T-helper 2 cell treated with Interferon-gamma antibody and Interleukin-4, amounts not matched to agents 5 μg/mL and 100 μg/mL, for 36 hours (primary cell): Measurements from ENCODE around the gene CCDC87.
"Not testable (repeated sequence)": the region's sequence is repeated elsewhere in the genome, so short reads cannot be mapped to it uniquely, and the experiment has no call there.

ENCODE experiments used
- DNase-seq: peaks from one replicate; pipeline ENCODE4 v3.0.0; 2021; ENCODE audit warnings: low spot score
- H3K27ac Mint-ChIP-seq: one replicate; pipeline ENCODE4 v1.8.0; 2021; ENCODE audit warnings: mild to moderate bottlenecking, mixed read lengths
- H3K27me3 Mint-ChIP-seq: one replicate; pipeline ENCODE4 v1.8.0; 2021; ENCODE audit warnings: low read depth, mixed read lengths
- H3K36me3 Mint-ChIP-seq: one replicate; pipeline ENCODE4 v1.8.0; 2021; ENCODE audit warnings: low read depth, mixed read lengths
- H3K4me1 Mint-ChIP-seq: one replicate; pipeline ENCODE4 v1.8.0; 2021; ENCODE audit warnings: low read depth, mixed read lengths
- H3K4me3 Mint-ChIP-seq: one replicate; pipeline ENCODE4 v1.8.0; 2022; ENCODE audit warnings: mild to moderate bottlenecking, moderate library complexity, mixed read lengths
- H3K9me3 Mint-ChIP-seq: one replicate; pipeline ENCODE4 v1.8.0; 2021; ENCODE audit warnings: mixed read lengths

Gene CCDC87

DNA sequence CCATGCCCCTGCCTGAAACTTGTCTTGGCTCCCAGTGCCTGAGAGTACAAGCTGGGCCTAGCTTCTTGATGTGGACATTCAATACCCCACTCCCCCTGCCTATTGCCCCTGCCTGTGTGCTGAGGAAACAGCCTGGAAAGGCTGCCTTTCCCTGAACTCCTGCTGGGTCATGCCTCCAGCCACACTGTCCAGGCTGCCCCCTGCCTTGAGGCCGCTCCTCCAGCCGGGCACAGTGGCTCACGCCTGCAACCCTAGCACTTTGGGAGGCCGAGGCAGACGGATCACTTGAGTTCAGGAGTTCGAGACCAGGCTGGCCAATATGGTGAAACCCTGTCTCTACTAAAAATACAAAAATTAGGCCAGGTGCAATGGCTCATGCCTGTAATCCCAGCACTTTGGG, 10.2 kb upstream of the CCDC87 start:
- no peaks in the 10 kb centered on the region for H3K4me1 Mint-ChIP-seq
- H3K9me3 Mint-ChIP-seq = no peaks in the 10 kb centered on the region
- H3K36me3 Mint-ChIP-seq = peaks cover 6% of the 10 kb centered on the region
- H3K4me3 Mint-ChIP-seq = no peak overlapping the region
- H3K27me3 Mint-ChIP-seq = no peaks in the 10 kb centered on the region
- no peak for DNase-seq
- no peak overlapping the region for H3K27ac Mint-ChIP-seq

DNA sequence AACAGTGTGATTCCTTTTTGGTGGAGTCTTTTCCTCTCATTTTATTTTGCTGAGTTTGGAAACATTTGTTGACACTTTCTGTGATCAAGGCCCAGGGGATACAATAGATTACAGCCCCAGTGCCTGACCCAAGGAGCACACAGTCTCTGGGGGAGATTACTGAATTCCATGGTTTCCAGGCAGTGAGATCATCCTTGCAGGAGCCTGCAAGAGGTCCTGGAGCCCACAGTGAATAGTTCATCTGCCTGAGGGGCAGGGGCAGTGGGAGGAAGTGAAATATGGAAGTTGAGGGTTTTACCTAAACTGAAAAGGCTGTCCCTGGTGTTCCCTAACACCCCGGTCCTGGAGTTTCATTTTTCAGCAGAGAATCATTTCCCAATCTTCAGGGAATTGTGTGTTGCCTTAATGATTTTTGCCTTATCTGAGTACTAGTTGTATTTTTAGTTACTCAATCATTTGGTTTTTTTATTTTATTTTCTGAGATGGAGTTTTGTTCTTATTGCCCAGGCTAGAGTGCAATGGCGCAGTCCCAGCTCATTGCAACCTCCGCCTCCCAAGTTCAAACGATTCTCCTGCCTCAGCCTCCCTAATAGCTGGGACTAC, 7.9 kb upstream of the CCDC87 start:
- no peak overlapping the region for H3K27ac Mint-ChIP-seq
- H3K36me3 Mint-ChIP-seq = peaks cover 6% of the 10 kb centered on the region
- peaks cover under 1% of the 10 kb centered on the region for H3K4me1 Mint-ChIP-seq
- no peak for DNase-seq
- H3K27me3 Mint-ChIP-seq = no peaks in the 10 kb centered on the region
- H3K9me3 Mint-ChIP-seq = no peaks in the 10 kb centered on the region
- no peak overlapping the region for H3K4me3 Mint-ChIP-seq

DNA sequence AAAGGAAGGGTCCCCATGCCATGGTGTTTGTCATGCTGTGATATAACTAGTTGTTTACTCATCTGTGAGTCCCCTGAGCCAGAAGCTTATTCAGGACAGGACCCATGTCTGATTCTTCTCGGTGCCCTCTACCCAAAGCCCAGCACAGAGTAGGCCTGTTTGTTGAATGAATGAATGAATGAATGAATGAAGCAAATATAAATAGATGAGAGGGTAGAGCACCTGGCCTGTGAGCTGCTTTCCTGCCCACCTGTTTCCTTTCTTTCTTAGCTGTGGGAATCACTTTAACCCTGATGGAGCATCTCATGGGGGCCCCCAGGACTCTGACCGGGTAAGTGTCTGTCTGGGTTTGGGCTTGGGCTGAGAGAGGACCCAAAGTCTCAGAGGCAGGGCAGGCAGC, 7.4 kb upstream of the CCDC87 start:
- no peak for DNase-seq
- Mint-ChIP-seq H3K36me3 (peaks cover 6% of the 10 kb centered on the region), H3K27ac (no peak overlapping the region), H3K4me3 (no peak overlapping the region), H3K27me3 (no peaks in the 10 kb centered on the region), H3K9me3 (no peaks in the 10 kb centered on the region), H3K4me1 (peaks cover 4% of the 10 kb centered on the region)

DNA sequence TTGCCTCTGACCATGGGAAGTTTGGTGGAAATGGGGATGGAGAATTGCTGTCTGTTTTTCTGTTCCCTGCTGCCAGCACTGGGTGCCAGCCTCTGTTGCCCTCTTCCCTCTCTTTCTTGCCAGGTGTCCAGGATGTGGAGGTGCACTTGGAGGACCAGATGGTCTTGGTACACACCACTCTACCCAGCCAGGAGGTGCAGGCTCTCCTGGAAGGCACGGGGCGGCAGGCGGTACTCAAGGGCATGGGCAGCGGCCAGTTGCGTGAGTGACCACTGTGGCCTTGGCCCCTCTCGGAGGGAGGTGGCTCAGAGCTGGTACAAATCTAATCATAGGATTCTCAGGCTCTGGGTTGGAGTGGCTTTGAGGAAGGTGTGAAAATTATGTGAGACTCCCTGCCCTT, 6.1 kb upstream of the CCDC87 start:
- no peak for DNase-seq
- Mint-ChIP-seq H3K9me3 (no peaks in the 10 kb centered on the region), H3K36me3 (peaks cover 4% of the 10 kb centered on the region), H3K27ac (no peak overlapping the region), H3K27me3 (no peaks in the 10 kb centered on the region), H3K4me1 (peaks cover 9% of the 10 kb centered on the region), H3K4me3 (no peak overlapping the region)

DNA sequence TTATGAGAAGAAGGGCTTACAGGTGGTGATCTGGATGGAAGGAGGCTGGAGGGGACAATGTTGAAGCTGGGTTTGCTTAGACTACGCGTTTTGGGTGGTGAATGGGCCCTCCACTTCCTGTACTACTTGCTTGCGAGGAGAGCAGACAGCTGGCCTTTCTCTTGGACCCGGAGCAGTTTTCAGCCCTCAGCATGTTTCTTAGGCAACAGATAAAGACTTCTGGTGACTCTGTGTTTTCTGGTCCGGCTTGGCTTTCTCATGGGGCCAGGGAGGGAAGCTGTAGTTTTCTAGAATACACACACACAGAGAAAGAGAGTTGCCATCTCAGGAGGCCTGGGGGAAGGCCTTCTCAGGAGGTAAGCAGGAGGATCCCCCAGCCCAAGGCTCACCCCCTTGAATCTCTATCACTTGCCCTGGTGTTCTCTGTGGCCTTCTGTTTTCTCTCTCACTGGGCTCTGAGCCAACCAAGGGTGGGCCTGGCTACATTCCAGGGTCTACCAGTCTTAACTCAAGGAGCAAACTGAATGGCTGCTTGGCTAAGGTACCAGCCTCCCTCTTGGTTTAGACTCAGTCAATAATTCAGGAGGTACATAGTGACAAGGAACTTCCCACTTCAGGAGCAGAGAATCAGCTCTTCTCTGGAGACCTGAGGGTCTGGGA, 2.5 kb upstream of the CCDC87 start:
- Mint-ChIP-seq H3K4me1 (peaks cover 17% of the 10 kb centered on the region), H3K4me3 (peak overlapping the region; percentile 60), H3K27ac (peak overlapping the region; percentile 70), H3K27me3 (no peaks in the 10 kb centered on the region), H3K9me3 (no peaks in the 10 kb centered on the region), H3K36me3 (peaks cover 4% of the 10 kb centered on the region)
- DNase-seq = no peak

DNA sequence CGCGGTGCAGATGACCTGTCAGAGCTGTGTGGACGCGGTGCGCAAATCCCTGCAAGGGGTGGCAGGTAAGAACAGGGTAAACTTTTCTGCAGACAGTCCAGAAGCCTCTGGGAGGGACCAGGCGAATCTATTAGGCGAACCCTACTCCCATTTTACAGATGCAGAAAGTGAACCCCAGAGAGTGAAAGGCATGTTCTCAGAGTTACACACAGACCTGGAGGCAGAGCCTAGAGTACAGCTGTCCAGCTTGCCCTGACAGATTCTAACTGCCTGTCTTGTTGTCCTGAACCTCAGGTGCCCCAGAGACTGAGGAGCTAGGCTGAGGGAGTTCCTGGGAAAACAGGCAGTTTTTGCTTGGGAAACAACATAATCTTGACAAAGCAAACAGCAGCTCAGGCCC, 787 bp upstream of the CCDC87 start:
- Mint-ChIP-seq H3K36me3 (peaks cover 3% of the 10 kb centered on the region), H3K9me3 (no peaks in the 10 kb centered on the region), H3K4me1 (peaks cover 17% of the 10 kb centered on the region), H3K4me3 (peak overlapping the region; percentile 99), H3K27me3 (no peaks in the 10 kb centered on the region), H3K27ac (peak overlapping the region; percentile 96)
- DNase-seq = no peak

DNA sequence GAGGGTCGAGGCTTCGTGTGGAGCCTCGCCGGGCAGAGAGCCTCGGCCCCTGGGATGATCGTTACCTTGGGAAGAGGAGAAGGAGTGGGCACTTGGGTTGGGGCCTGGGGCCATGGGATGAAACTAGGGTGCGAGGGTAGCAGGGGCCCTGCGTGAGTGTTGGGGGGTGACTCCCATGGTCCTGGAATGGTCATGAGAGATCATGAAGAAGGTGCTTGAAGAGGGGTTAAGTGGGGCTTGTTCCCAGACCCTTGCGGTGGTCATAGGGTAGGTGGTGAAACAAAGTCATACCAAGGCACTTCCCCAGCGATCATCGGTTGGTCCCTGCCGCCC, 406 bp upstream of the CCDC87 start:
- Mint-ChIP-seq H3K4me3 (peak overlapping the region; percentile 99), H3K27me3 (no peaks in the 10 kb centered on the region), H3K36me3 (peaks cover 3% of the 10 kb centered on the region), H3K27ac (peak overlapping the region; percentile 96), H3K4me1 (peaks cover 17% of the 10 kb centered on the region), H3K9me3 (no peaks in the 10 kb centered on the region)
- no peak for DNase-seq

DNA sequence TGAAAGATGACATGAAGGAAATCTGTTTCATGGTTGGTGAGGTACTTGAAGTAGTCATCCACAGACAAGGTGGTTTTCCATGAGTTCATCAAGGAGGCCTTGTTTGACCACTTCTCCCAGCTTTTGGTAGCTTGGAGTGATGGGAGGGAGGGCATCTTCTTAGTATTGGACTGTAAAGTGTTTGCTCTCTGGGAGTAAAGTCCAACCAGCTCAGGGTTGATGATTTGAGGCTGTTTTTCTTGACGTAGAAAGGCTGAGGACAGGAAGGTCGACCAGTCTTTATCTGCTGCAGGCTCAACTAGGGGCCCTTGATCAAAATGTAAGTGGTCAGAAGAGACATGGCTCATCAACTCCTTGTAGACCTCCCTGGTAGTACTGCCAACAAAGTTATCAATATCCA, 1.7 kb downstream of the CCDC87 start:
- Mint-ChIP-seq H3K4me3 (no peak overlapping the region), H3K4me1 (peaks cover 17% of the 10 kb centered on the region), H3K27ac (no peak overlapping the region), H3K9me3 (no peaks in the 10 kb centered on the region), H3K36me3 (peaks cover 3% of the 10 kb centered on the region), H3K27me3 (no peaks in the 10 kb centered on the region)
- no peak for DNase-seq

DNA sequence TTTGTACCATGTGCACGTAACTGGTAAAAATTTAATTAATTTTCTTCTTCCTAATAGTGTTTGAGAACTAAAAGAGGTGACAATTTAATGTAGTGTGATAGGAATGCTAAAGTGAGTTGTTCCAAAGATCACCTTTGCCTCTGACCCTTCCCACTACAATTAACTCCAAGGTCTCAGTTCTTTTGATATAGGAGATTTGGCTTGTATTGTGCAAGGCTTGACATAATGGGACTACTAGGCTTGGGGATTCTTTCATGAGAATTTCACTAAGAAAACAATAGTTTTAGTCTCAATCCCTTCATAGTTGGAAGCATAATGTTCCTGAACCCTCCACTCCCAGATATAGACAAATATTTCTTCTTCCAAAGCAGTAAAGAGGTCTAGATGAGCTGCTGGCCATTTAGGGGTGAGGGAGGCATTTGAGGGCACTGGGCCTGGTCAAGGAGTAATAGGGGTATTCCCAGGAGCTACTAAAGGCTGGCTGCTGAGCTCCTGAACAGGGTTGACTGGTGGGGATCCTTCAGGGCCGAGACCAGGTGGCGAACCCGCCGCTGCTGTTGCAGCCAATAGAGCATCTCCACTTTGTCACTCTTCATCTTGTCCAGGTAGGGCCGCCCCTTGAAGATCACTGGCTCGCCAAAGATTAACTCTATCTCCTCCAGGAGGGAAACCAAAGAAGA, 2.7 kb downstream of the CCDC87 start:
- no peak overlapping the region for H3K4me3 Mint-ChIP-seq
- H3K27ac Mint-ChIP-seq = no peak overlapping the region
- DNase-seq = no peak
- no peaks in the 10 kb centered on the region for H3K27me3 Mint-ChIP-seq
- no peaks in the 10 kb centered on the region for H3K9me3 Mint-ChIP-seq
- H3K36me3 Mint-ChIP-seq = peaks cover 3% of the 10 kb centered on the region
- H3K4me1 Mint-ChIP-seq = peaks cover 13% of the 10 kb centered on the region

DNA sequence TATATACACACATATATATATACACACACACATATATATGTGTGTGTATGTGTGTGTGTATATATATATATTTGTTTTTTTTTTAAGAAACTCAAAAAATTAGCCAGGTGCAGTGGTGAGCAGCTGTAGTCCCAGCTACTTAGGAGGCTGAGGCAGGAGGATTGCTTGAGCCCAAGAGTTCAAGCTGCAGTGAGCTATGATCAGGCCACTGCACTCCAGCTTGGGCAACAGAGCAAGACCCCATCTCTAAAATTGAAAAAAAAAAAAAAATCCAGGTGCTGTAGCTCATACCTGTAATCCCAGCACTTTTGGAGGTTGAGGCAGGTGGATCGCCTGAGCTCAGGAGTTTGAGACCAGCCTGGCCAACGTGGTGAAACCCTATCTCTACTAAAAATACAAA, 3.5 kb downstream of the CCDC87 start:
- not testable (repeated sequence) for DNase-seq, H3K27me3 Mint-ChIP-seq, H3K27ac Mint-ChIP-seq, H3K4me1 Mint-ChIP-seq, H3K36me3 Mint-ChIP-seq, H3K9me3 Mint-ChIP-seq, H3K4me3 Mint-ChIP-seq

DNA sequence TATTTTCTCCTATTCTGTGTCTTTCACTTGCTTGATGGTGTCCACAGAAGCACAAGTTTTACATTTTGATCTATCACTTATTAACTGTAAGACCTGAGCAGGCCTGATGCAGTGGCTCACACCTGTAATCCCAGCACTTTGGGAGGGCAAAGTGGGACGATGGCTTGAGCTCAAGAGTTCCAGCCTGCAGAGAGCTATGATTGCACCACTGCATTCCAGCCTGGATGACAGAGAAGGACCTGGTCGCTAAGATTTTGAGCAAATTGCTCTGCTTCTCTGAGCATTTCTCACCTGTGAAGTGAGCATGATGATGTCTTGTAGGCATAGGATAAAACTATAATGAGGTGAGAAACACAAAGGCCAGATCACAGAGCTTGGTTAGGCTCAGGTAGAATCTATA, 6.7 kb downstream of the CCDC87 start:
- Mint-ChIP-seq H3K9me3 (peaks cover 11% of the 10 kb centered on the region), H3K27me3 (no peaks in the 10 kb centered on the region), H3K4me1 (no peaks in the 10 kb centered on the region), H3K27ac (no peak overlapping the region), H3K4me3 (no peak overlapping the region), H3K36me3 (peaks cover 1% of the 10 kb centered on the region)
- DNase-seq = no peak

DNA sequence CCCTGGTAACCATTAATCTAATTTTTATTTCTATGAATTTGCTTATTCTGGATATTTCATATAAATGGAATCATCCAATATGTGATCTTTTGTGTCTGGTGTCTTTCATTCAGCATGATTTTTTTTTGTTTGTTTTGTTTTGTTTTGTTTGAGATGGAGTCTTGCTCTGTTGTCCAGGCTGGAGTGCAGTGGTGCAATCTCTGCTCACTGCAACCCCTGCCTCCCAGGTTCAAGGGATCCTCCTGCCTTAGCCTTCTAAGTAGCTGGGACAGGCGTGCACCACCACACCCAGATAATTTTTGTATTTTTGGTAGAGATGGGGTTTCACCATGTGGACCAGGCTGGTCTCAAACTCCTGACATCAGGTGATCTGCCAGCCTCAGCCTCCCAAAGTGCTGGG, 7.4 kb downstream of the CCDC87 start:
- DNase-seq, H3K4me3 Mint-ChIP-seq, H3K36me3 Mint-ChIP-seq, H3K27me3 Mint-ChIP-seq, H3K27ac Mint-ChIP-seq, H3K4me1 Mint-ChIP-seq: not testable (repeated sequence)
- peaks cover 11% of the 10 kb centered on the region for H3K9me3 Mint-ChIP-seq

DNA sequence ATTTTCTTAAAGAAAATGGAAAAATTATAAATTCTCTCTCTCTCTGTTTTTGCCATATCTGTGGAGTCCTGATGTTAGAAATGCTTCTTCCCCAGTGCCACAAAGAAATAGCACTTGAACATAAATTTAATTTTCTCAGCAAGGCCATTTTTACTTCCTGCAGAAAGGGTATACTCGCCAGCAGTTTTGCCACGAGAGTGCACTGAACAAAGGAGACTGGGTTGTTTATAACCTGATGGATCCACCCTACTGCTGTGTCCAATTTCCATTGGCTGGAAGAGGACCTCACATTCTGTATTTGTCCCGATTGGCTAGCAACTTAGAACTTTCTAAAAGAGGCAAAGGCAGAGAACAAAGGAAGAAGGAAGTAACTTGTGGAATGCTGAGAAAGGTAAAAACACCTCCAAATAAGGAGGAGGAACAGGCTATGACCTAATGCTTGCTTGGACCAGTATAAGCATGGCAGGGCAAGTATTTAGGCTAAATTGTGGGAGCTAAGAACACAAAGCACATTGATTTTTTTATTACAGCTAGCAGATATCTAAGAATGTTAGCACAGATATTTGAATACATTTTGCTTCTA, 10.2 kb downstream of the CCDC87 start:
- H3K36me3 Mint-ChIP-seq, H3K4me3 Mint-ChIP-seq, H3K27ac Mint-ChIP-seq, DNase-seq, H3K4me1 Mint-ChIP-seq, H3K27me3 Mint-ChIP-seq: not testable (repeated sequence)
- peaks cover 11% of the 10 kb centered on the region for H3K9me3 Mint-ChIP-seq

DNA sequence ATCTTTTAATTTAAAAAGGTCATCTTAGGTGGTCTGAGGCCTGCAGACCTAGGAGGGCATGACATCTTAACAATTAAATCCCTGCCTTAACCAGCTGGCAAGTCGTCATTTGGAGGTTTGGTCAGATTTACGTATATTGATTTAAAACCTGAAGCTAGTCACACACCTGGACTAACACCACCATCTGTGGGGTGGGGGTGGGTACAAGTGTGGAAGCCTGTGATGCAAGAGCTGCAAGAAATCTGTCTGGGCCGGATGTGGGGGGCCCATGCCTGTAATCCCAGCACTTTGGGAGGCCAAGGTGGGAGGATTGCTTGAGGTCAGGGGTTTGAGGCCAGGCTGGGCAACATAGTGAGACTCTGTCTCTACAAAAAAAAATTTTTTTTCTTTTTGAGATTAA, 11.6 kb downstream of the CCDC87 start:
- H3K36me3 Mint-ChIP-seq = peaks cover 1% of the 10 kb centered on the region
- no peak overlapping the region for H3K27ac Mint-ChIP-seq
- DNase-seq = no peak
- H3K4me1 Mint-ChIP-seq = peaks cover 3% of the 10 kb centered on the region
- peaks cover 11% of the 10 kb centered on the region for H3K9me3 Mint-ChIP-seq
- no peak overlapping the region for H3K4me3 Mint-ChIP-seq
- peaks cover 3% of the 10 kb centered on the region for H3K27me3 Mint-ChIP-seq
